Neuronal stem cell (in vitro differentiated cells): ENCODE measurements around the gene KCNIP4.
"Not testable (repeated sequence)": the region's sequence is repeated elsewhere in the genome, so short reads cannot be mapped to it uniquely, and the experiment has no call there.

Experiments
- DNase-seq: peaks from one replicate; pipeline ENCODE4 v3.0.0-alpha.2; 2013; ENCODE audit warnings: low spot score
- H2AFZ ChIP-seq: one replicate; pipeline ENCODE4 v1.6.1; 2013; ENCODE audit warnings: mild to moderate bottlenecking, low read length, inconsistent platforms
- H2AK5ac ChIP-seq: 2 replicates; pipeline ENCODE4 v1.6.1; 2013; ENCODE audit warnings: low read depth, mild to moderate bottlenecking, inconsistent platforms, low read length, moderate library complexity, mixed read lengths
- H2BK120ac ChIP-seq: 2 replicates; pipeline ENCODE4 v1.6.1; 2013; ENCODE audit warnings: low read depth, mild to moderate bottlenecking, inconsistent platforms, low read length, moderate library complexity, mixed read lengths
- H2BK12ac ChIP-seq: one replicate; pipeline ENCODE4 v1.6.1; 2013; ENCODE audit warnings: low read length, inconsistent platforms
- H2BK15ac ChIP-seq: 2 replicates; pipeline ENCODE4 v1.6.1; 2013; ENCODE audit warnings: mild to moderate bottlenecking, low read length, inconsistent platforms, mixed read lengths
- H2BK5ac ChIP-seq: one replicate; pipeline ENCODE4 v1.6.1; 2013; ENCODE audit warnings: inconsistent platforms, mild to moderate bottlenecking, low read length, moderate library complexity
- H3K14ac ChIP-seq: one replicate; pipeline ENCODE4 v1.6.1; 2013; ENCODE audit warnings: low read length, inconsistent platforms
- H3K18ac ChIP-seq: 2 replicates; pipeline ENCODE4 v1.6.1; 2013; ENCODE audit warnings: low read length, inconsistent platforms
- H3K23ac ChIP-seq: 2 replicates; pipeline ENCODE4 v1.6.1; 2013; ENCODE audit warnings: low read depth, mild to moderate bottlenecking, mixed read lengths, low read length, inconsistent platforms; ENCODE audit not compliant: poor library complexity
- H3K27ac ChIP-seq: replicated peaks from 3 replicates; pipeline ENCODE4 v1.5.1; 2013; ENCODE audit warnings: low read length, inconsistent platforms
- H3K27me3 ChIP-seq, 3 experiments: 2 replicates each; pipeline ENCODE4 v1.6.1; 2013; ENCODE audit warnings: low read length in 3 of 3, mild to moderate bottlenecking in 2 of 3, inconsistent platforms in 1 of 3, low read depth in 1 of 3, mixed read lengths in 1 of 3, moderate library complexity in 1 of 3; ENCODE audit not compliant: control insufficient read depth in 3 of 3, insufficient read depth in 3 of 3
- H3K36me3 ChIP-seq, 2 donors: replicated peaks in 1 of 2; 2 replicates each; pipeline ENCODE4 v1.6.1; 2013; ENCODE audit warnings: low read length in 2 of 2; ENCODE audit not compliant: control insufficient read depth in 2 of 2, insufficient read depth in 2 of 2
- H3K4ac ChIP-seq: 2 replicates; pipeline ENCODE4 v1.6.1; 2013; ENCODE audit warnings: inconsistent platforms, mild to moderate bottlenecking, low read length, moderate library complexity
- H3K4me1 ChIP-seq, 2 donors: 1 replicate in 1 of 2; 2 replicates in 1 of 2; pipeline ENCODE4 v1.6.1; 2013; ENCODE audit warnings: low read length in 2 of 2, low read depth in 1 of 2; ENCODE audit not compliant: control insufficient read depth in 2 of 2, insufficient read depth in 1 of 2
- H3K4me2 ChIP-seq: one replicate; pipeline ENCODE4 v1.6.1; 2013; ENCODE audit warnings: mild to moderate bottlenecking, low read length, inconsistent platforms; ENCODE audit not compliant: insufficient read depth, poor library complexity, severe bottlenecking
- H3K4me3 ChIP-seq, 2 donors: 2 replicates each; pipeline ENCODE4 v1.5.1; 2013; ENCODE audit warnings: low read length in 2 of 2, mild to moderate bottlenecking in 2 of 2, inconsistent platforms in 1 of 2, moderate library complexity in 1 of 2
- H3K79me1 ChIP-seq: one replicate; pipeline ENCODE4 v1.6.1; 2013; ENCODE audit warnings: low read depth, mild to moderate bottlenecking, inconsistent platforms, low read length, moderate library complexity
- H3K9ac ChIP-seq: one replicate; pipeline ENCODE4 v1.6.1; 2013; ENCODE audit warnings: mild to moderate bottlenecking, low read depth, low read length, inconsistent platforms; ENCODE audit not compliant: poor library complexity
- H3K9me3 ChIP-seq, 2 donors: replicated peaks in 1 of 2; 2 replicates each; pipeline versions ENCODE3 to v1.6.1; 2013; ENCODE audit warnings: low read length in 2 of 2, mild to moderate bottlenecking in 2 of 2, inconsistent platforms in 1 of 2, low read depth in 1 of 2, mixed read lengths in 1 of 2, moderate library complexity in 1 of 2; ENCODE audit not compliant: control insufficient read depth in 2 of 2, insufficient read depth in 1 of 2
- H4K8ac ChIP-seq: one replicate; pipeline ENCODE4 v1.6.1; 2013; ENCODE audit warnings: low read depth, mild to moderate bottlenecking, inconsistent platforms, low read length, moderate library complexity
- H4K91ac ChIP-seq: one replicate; pipeline ENCODE4 v1.6.1; 2013; ENCODE audit warnings: low read length, low read depth, mild to moderate bottlenecking, inconsistent platforms; ENCODE audit not compliant: poor library complexity
- WGBS, 2 donors: extraction: QIAGEN DNeasy Blood & Tissue Kit; methylation state at CpG; one replicate each; pipeline ENCODE4 v1.1.7; 2013; ENCODE audit warnings: missing lambda C conversion rate in 2 of 2, mixed read lengths in 1 of 2; ENCODE audit not compliant: insufficient read length in 2 of 2, insufficient replicate concordance in 1 of 2; ENCODE audit errors: extremely low coverage in 2 of 2; 5-methylcytosine and 5-hydroxymethylcytosine counted together

KCNIP4 gene

GRCh38 chr4:20746000-20746399 lies 1202.6 kb downstream of the KCNIP4 start:
- H2BK5ac ChIP-seq, H3K14ac ChIP-seq, H3K9me3 ChIP-seq, H3K27me3 ChIP-seq, H3K27ac ChIP-seq, H2AK5ac ChIP-seq, H3K4me2 ChIP-seq, H3K4ac ChIP-seq, H4K91ac ChIP-seq, H4K8ac ChIP-seq, H2BK12ac ChIP-seq, H3K36me3 ChIP-seq, H3K18ac ChIP-seq, H2AFZ ChIP-seq, H3K9ac ChIP-seq, H2BK15ac ChIP-seq, H3K4me3 ChIP-seq, H3K4me1 ChIP-seq, H2BK120ac ChIP-seq, DNase-seq, H3K79me1 ChIP-seq, H3K23ac ChIP-seq: not testable (repeated sequence)
- WGBS, 2 donors: no CpG with 5 or more reads among the region's 4 CpGs

DNA sequence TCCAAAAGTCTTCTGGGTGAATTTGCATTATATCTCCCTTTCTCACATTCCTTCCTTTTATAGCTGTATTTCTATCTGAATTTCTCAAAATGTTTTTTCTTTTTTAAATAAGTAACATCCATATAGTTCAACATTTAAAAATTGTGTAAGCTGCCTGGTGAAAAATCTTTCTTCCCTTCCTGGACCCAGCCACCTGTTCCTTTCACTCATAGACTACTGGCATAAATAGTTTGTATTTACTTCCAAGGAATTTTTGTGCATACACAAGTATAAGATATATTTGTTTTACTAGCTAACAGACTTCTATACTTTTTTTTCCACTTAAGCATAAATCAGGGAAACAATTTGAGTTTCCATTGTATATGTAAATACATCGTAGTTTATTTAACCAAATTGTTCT lies 1212.6 kb downstream of the KCNIP4 start:
- H3K4me1 ChIP-seq: no peaks in the 10 kb centered on the region
- no peak overlapping the region for H3K14ac ChIP-seq
- DNase-seq: no peak
- H2BK5ac ChIP-seq: no peak overlapping the region
- WGBS, 2 donors: no CpG with 5 or more reads among the region's 1 CpG
- H3K9me3 ChIP-seq: peaks cover 18 to 37% of the 10 kb centered on the region in 2 donors
- no peak overlapping the region for H2BK120ac ChIP-seq
- H3K27ac ChIP-seq: no peak overlapping the region
- H2BK15ac ChIP-seq: no peak overlapping the region
- no peak overlapping the region for H2BK12ac ChIP-seq
- H3K18ac ChIP-seq: no peak overlapping the region
- H4K8ac ChIP-seq: no peak overlapping the region
- H4K91ac ChIP-seq: no peak overlapping the region
- no peak overlapping the region for H3K9ac ChIP-seq
- H2AK5ac ChIP-seq: no peak overlapping the region
- H3K4me3 ChIP-seq: no peak overlapping the region
- H2AFZ ChIP-seq: no peak overlapping the region
- no peak overlapping the region for H3K4ac ChIP-seq
- H3K23ac ChIP-seq: no peak overlapping the region
- no peak overlapping the region for H3K4me2 ChIP-seq
- peaks cover 15 to 67% of the 10 kb centered on the region in 2 donors for H3K36me3 ChIP-seq
- H3K79me1 ChIP-seq: no peaks in the 10 kb centered on the region
- H3K27me3 ChIP-seq: no peaks in the 10 kb centered on the region

GRCh38 chr4:20724915-20725314 lies 1223.7 kb downstream of the KCNIP4 start:
- H2AK5ac ChIP-seq: no peak overlapping the region
- H3K4me1 ChIP-seq: peaks cover 0 to 4% of the 10 kb centered on the region in 2 donors
- H3K9ac ChIP-seq: no peak overlapping the region
- H3K18ac ChIP-seq: no peak overlapping the region
- peaks cover 6 to 24% of the 10 kb centered on the region in 2 donors for H3K9me3 ChIP-seq
- H2AFZ ChIP-seq: no peak overlapping the region
- no peak overlapping the region for H3K4me2 ChIP-seq
- H3K4me3 ChIP-seq: no peak overlapping the region
- H4K91ac ChIP-seq: no peak overlapping the region
- no peak overlapping the region for H2BK12ac ChIP-seq
- no peak for DNase-seq
- H2BK120ac ChIP-seq: no peak overlapping the region
- H3K4ac ChIP-seq: no peak overlapping the region
- no peak overlapping the region for H3K23ac ChIP-seq
- H2BK15ac ChIP-seq: no peak overlapping the region
- H3K27ac ChIP-seq: no peak overlapping the region
- H3K14ac ChIP-seq: no peak overlapping the region
- H3K79me1 ChIP-seq: no peaks in the 10 kb centered on the region
- H4K8ac ChIP-seq: no peak overlapping the region
- no peak overlapping the region for H2BK5ac ChIP-seq
- H3K36me3 ChIP-seq: peaks cover 19 to 90% of the 10 kb centered on the region in 2 donors
- no CpG with 5 or more reads among the region's 6 CpGs for WGBS, 2 donors
- no peaks in the 10 kb centered on the region for H3K27me3 ChIP-seq

DNA sequence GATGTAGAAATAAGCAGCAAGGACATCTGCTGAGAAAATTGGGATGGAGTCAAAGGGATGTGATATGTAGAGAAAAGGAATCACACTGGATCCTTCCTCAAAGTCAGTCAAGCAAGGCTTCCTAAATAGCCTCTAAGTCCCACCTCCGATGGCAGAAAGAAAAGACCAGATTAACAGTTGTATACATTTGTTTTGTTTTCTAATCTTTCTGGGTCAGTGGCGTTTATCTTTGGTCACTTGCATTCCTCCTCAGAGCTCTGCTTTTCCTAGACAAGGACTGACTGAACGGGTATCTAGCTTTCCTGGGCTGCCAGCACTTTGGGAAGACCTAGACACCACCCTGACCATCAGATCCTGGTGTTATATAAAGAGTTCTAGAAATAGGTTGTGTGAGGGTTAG lies 1225.1 kb downstream of the KCNIP4 start:
- Histone ChIP-seq H3K4ac (no peak overlapping the region), H3K18ac (no peak overlapping the region), H3K27ac (no peak overlapping the region), H3K4me1 (peaks cover 0 to 4% of the 10 kb centered on the region in 2 donors), H3K9me3 (peaks cover 6 to 24% of the 10 kb centered on the region in 2 donors), H3K36me3 (peaks cover 19 to 77% of the 10 kb centered on the region in 2 donors), H3K4me2 (no peak overlapping the region), H2BK5ac (no peak overlapping the region), H2BK12ac (no peak overlapping the region), H2AFZ (no peak overlapping the region), H3K23ac (no peak overlapping the region), H2AK5ac (no peak overlapping the region), H3K9ac (no peak overlapping the region), H3K14ac (no peak overlapping the region), H3K79me1 (no peaks in the 10 kb centered on the region), H3K27me3 (no peaks in the 10 kb centered on the region), H2BK15ac (no peak overlapping the region), H4K91ac (no peak overlapping the region), H4K8ac (no peak overlapping the region), H3K4me3 (no peak overlapping the region), H2BK120ac (no peak overlapping the region)
- no peak for DNase-seq
- no CpG with 5 or more reads among the region's 3 CpGs for WGBS, 2 donors
